ENCODE results near the gene MDH1B. TPM values are rescaled to one million over a fixed set of nuclear protein-coding genes. Genes with fewer than 3 reads are reported as not detected.
A peak's percentile ranks its signal among the peaks of the same experiment; 100 is the strongest.

MDH1B gene
- polyA plus RNA-seq, 1 donor from 2014 or later, result 11.7 TPM

- TF ChIP-seq POLR2AphosphoS5 (IDR thresholded peaks at IDR 0.05), result no peak
- no peak for TF ChIP-seq EZH2 (IDR thresholded peaks at IDR 0.05; ENCODE audit: borderline replicate concordance, insufficient read depth, low read length, poor library complexity, severe bottlenecking)
- no peak for TF ChIP-seq EP300 (conservative IDR thresholded peaks at IDR 0.05; ENCODE audit: poor library complexity, severe bottlenecking)
- TF ChIP-seq REST (IDR thresholded peaks at IDR 0.05; ENCODE audit: borderline replicate concordance), result no peak
- TF ChIP-seq SMC3 (conservative IDR thresholded peaks at IDR 0.05; ENCODE audit: poor library complexity), result no peak
- TF ChIP-seq TAF1 (IDR thresholded peaks at IDR 0.05; ENCODE audit: low read depth), result no peak
- TF ChIP-seq MXI1 (conservative IDR thresholded peaks at IDR 0.05; ENCODE audit: poor library complexity, severe bottlenecking), result no peak
- no peak for TF ChIP-seq CTCF (IDR thresholded peaks at IDR 0.05; ENCODE audit: poor library complexity, severe bottlenecking)
- no peak for TF ChIP-seq RAD21 (conservative IDR thresholded peaks at IDR 0.05)
- Histone ChIP-seq H2AFZ (ENCODE audit: low read depth, low read length) (no peak overlapping the region), H3K9me3 (ENCODE audit: low read length) (no peaks in the 10 kb centered on the region), H3K27ac (ENCODE audit: low read length) (peak overlapping the region; percentile 54), H3K9me2 (ENCODE audit: insufficient read depth, low read length) (no peaks in the 10 kb centered on the region), H3K4me3 (ENCODE audit: low read length) (no peak overlapping the region), H3F3A (ENCODE audit: insufficient read depth, low read length, poor library complexity, severe bottlenecking) (no peaks in the 10 kb centered on the region), H4K20me1 (ENCODE audit: insufficient read depth) (no peaks in the 10 kb centered on the region), H3K36me3 (ENCODE audit: insufficient read depth, low read length) (no peaks in the 10 kb centered on the region), H3K27me3 (ENCODE audit: insufficient read depth, low read depth, low read length) (no peaks in the 10 kb centered on the region), H3K79me2 (replicated peaks; ENCODE audit: insufficient read depth, low read length) (no peaks in the 10 kb centered on the region), H3K9ac (ENCODE audit: low read length) (peak overlapping the region; percentile 32), H3K4me2 (ENCODE audit: low read length) (no peak overlapping the region)
Observed at GRCh38 chr2:206801418-206802189, 36.5 kb upstream of the MDH1B start.

GRCh38 chr2:206800506-206801417 lies 35.6 kb upstream of the MDH1B start:
- H3K27me3 ChIP-seq (ENCODE audit: insufficient read depth, low read depth, low read length), result no peaks in the 10 kb centered on the region
- H3K79me2 ChIP-seq (replicated peaks; ENCODE audit: insufficient read depth, low read length), result no peaks in the 10 kb centered on the region
- H4K20me1 ChIP-seq (ENCODE audit: insufficient read depth), result no peaks in the 10 kb centered on the region
- H3F3A ChIP-seq (ENCODE audit: insufficient read depth, low read length, poor library complexity, severe bottlenecking), result no peaks in the 10 kb centered on the region
- H3K9me2 ChIP-seq (ENCODE audit: insufficient read depth, low read length), result no peaks in the 10 kb centered on the region
- TF ChIP-seq POLR2AphosphoS5 (IDR thresholded peaks at IDR 0.05), result no peak
- no peak for TF ChIP-seq EZH2 (IDR thresholded peaks at IDR 0.05; ENCODE audit: borderline replicate concordance, insufficient read depth, low read length, poor library complexity, severe bottlenecking)
- no peak for TF ChIP-seq TAF1 (IDR thresholded peaks at IDR 0.05; ENCODE audit: low read depth)
- TF ChIP-seq MXI1 (conservative IDR thresholded peaks at IDR 0.05; ENCODE audit: poor library complexity, severe bottlenecking), result no peak
- TF ChIP-seq RAD21 (conservative IDR thresholded peaks at IDR 0.05), result peak; percentile 98
- peak; percentile 93 for TF ChIP-seq CTCF (IDR thresholded peaks at IDR 0.05; ENCODE audit: poor library complexity, severe bottlenecking)
- TF ChIP-seq SMC3 (conservative IDR thresholded peaks at IDR 0.05; ENCODE audit: poor library complexity), result peak; percentile 97
- TF ChIP-seq REST (IDR thresholded peaks at IDR 0.05; ENCODE audit: borderline replicate concordance), result no peak
- TF ChIP-seq EP300 (conservative IDR thresholded peaks at IDR 0.05; ENCODE audit: poor library complexity, severe bottlenecking), result peak; percentile 31
- H3K4me2 ChIP-seq (ENCODE audit: low read length), result no peak overlapping the region
- no peak overlapping the region for H2AFZ ChIP-seq (ENCODE audit: low read depth, low read length)
- no peaks in the 10 kb centered on the region for H3K9me3 ChIP-seq (ENCODE audit: low read length)
- peak overlapping the region; percentile 54 for H3K27ac ChIP-seq (ENCODE audit: low read length)
- no peaks in the 10 kb centered on the region for H3K36me3 ChIP-seq (ENCODE audit: insufficient read depth, low read length)
- peak overlapping the region; percentile 32 for H3K9ac ChIP-seq (ENCODE audit: low read length)
- peak overlapping the region; percentile 24 for H3K4me3 ChIP-seq (ENCODE audit: low read length)
